Effector memory CD8-positive, alpha-beta T cell (primary cell): ENCODE results near the gene CAMKMT.

Experiments used
- ATAC-seq: fragments of 150-1000 bp; cut with Tn5 transposase; replicated peaks from 2 replicates; pipeline ENCODE4 v1.10.0; 2021; ENCODE audit warnings: mild to moderate bottlenecking, moderate library complexity
- DNase-seq, 3 experiments: peaks; one replicate each; pipeline ENCODE4 v3.0.0; 2021
- H3K27ac Mint-ChIP-seq, 2 donors: one replicate each; pipeline ENCODE4 v1.8.0; 2022; ENCODE audit warnings: mild to moderate bottlenecking in 2 of 2, mixed read lengths in 2 of 2, moderate library complexity in 2 of 2
- H3K27me3 Mint-ChIP-seq, 2 donors: one replicate each; pipeline ENCODE4 v1.8.0; 2022; ENCODE audit warnings: mixed read lengths in 2 of 2
- H3K36me3 Mint-ChIP-seq: one replicate; pipeline ENCODE4 v1.8.0; 2022; ENCODE audit warnings: mild to moderate bottlenecking, moderate library complexity, mixed read lengths; ENCODE audit not compliant: insufficient read depth
- H3K4me1 Mint-ChIP-seq, 2 donors: one replicate each; pipeline ENCODE4 v1.8.0; 2022; ENCODE audit warnings: low read depth in 2 of 2, mixed read lengths in 2 of 2
- H3K4me3 Mint-ChIP-seq, 2 donors: one replicate each; pipeline ENCODE4 v1.8.0; 2022; ENCODE audit warnings: mild to moderate bottlenecking in 2 of 2, mixed read lengths in 2 of 2, moderate library complexity in 2 of 2
- H3K9me3 Mint-ChIP-seq, 2 donors: one replicate each; pipeline ENCODE4 v1.8.0; 2022; ENCODE audit warnings: mixed read lengths in 2 of 2

Gene CAMKMT

DNA sequence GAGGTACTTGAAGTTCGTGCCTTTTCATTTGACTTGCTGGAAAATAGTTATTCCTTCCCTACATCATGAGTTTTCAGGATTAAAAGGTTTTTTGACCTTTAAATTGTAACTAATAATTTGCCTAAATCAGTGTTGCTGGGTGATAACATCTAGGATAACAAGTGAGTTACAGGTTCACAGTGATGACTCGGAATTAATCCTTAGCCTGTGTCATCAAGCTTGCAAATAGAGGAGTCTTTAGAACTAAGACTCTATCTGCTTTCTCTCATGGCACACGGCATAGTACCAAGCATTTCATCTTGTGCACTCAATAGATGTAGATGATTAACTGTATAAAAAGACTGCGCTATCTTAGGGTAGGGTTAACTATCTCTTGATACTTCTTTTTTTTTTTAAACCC is 79.5 kb downstream of the CAMKMT start:
- H3K9me3 Mint-ChIP-seq: no peaks in the 10 kb centered on the region
- H3K36me3 Mint-ChIP-seq: peaks cover 3% of the 10 kb centered on the region
- no peak overlapping the region for H3K27ac Mint-ChIP-seq
- no peak overlapping the region for H3K4me3 Mint-ChIP-seq
- DNase-seq (no peak), ATAC-seq (no peak)
- H3K4me1 Mint-ChIP-seq: peaks cover 1 to 6% of the 10 kb centered on the region in 2 donors
- H3K27me3 Mint-ChIP-seq: no peaks in the 10 kb centered on the region

- Mint-ChIP-seq H3K9me3 (no peaks in the 10 kb centered on the region), H3K4me3 (no peak overlapping the region), H3K27ac (no peak overlapping the region), H3K27me3 (no peaks in the 10 kb centered on the region), H3K36me3 (peaks cover 3% of the 10 kb centered on the region), H3K4me1 (peaks cover 1 to 6% of the 10 kb centered on the region in 2 donors)
- ATAC-seq: no peak
- DNase-seq: no peak
These were observed 80.3 kb downstream of the CAMKMT start for GRCh38 chr2:44442019-44442418.

DNA sequence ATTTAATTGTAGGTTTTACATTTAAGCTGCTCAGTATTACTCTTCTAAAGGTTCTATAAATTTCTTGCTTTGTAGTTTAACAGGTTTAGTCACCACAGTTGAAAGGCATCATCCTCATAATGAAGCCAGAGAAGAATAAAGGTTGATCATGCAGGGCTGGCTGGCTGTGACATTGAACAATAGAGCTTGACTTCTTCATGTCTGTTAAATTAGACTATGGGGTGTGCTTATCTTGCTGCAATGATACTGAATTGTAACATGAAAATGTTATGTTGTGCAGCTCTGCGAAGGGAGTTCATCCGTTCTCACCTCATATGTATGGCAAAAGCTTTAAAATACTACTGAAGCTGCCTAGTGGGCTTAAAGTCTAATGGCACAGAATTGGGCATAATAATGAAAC is 81.8 kb downstream of the CAMKMT start:
- Mint-ChIP-seq H3K36me3 (peaks cover 3% of the 10 kb centered on the region), H3K4me1 (peaks cover 1 to 6% of the 10 kb centered on the region in 2 donors), H3K27me3 (no peaks in the 10 kb centered on the region), H3K4me3 (no peak overlapping the region), H3K27ac (no peak overlapping the region), H3K9me3 (no peaks in the 10 kb centered on the region)
- ATAC-seq (no peak), DNase-seq (no peak)

DNA sequence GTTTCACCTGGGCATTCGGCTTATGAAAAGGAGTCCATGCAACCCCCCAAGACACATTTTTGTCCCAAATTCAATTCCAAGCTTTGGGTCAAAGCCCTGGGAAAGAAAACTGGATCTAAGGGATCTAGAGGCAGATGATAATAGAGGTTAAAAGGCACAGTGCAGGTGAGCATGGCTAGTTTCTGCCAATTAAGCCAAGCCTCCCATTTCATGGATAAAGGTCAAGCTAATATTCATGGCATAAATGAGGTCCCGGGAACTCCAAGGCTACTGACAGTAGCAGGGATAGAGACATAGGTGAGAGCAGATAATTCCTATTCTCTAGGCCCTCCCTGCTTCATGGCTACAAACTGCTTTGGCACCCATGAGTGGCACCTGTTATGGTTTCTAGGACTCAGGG is 83.1 kb downstream of the CAMKMT start:
- DNase-seq: no peak
- Mint-ChIP-seq H3K27me3 (no peaks in the 10 kb centered on the region), H3K4me1 (no peaks in the 10 kb centered on the region), H3K4me3 (no peak overlapping the region), H3K36me3 (peaks cover 3% of the 10 kb centered on the region), H3K9me3 (no peaks in the 10 kb centered on the region), H3K27ac (no peak overlapping the region)
- ATAC-seq: no peak

DNA sequence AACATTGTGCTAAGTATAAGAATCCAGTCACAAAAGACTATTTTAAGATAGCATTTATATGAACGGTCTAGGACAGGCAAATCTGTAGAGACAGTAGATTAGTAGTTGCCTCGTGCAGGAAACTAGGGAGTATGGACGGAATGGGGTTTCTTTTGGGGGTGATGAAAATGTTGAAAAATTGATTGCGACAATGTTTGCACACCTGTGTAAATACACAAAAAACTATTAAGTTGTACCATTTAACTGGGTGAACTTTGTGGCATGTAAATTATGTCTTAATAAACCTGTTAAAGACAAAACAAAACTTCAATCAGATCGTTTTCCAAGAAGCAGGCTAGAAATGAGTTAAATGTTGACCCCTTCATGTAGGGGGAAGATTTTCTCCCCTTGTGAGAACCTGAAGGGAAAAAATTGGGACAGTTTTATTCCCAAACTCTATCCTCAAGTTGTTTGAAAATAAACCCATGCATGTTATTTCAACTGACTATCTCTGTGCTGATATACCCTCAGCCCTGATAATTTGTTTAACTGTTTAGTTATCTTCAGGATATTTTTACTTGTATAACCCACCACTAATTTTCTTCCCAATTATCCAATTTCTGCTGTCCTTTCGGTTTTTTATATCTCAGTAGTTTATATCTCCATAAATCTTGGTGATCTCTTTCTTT is 87.2 kb downstream of the CAMKMT start:
- H3K36me3 Mint-ChIP-seq: peaks cover 3% of the 10 kb centered on the region
- no peak overlapping the region for H3K4me3 Mint-ChIP-seq
- H3K27me3 Mint-ChIP-seq: no peaks in the 10 kb centered on the region
- H3K4me1 Mint-ChIP-seq: no peaks in the 10 kb centered on the region
- ATAC-seq: no peak
- DNase-seq: no peak
- H3K27ac Mint-ChIP-seq: no peak overlapping the region
- H3K9me3 Mint-ChIP-seq: no peaks in the 10 kb centered on the region

DNA sequence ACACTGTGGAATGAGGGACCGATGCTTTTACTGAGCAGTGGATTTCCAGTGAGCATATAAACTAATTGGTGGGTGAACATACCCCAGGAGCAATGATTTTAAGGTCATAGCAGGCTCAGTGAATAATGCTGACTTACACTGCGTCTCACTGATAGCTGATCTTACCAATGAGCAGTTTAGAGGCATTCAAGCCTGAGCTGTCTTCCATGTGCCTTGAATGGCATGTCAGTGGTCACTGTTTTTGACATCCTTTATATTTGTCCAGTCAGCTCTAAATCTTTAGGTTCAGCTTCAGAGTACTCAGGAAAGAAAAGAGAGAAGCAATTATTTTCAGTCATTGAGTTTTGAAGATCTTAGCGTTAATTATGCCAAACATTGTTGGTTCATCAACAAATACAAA is 88.3 kb downstream of the CAMKMT start:
- ATAC-seq: no peak
- Mint-ChIP-seq H3K4me3 (no peak overlapping the region), H3K27ac (no peak overlapping the region), H3K9me3 (no peaks in the 10 kb centered on the region), H3K4me1 (no peaks in the 10 kb centered on the region), H3K27me3 (no peaks in the 10 kb centered on the region), H3K36me3 (peaks cover 3% of the 10 kb centered on the region)
- no peak for DNase-seq

DNA sequence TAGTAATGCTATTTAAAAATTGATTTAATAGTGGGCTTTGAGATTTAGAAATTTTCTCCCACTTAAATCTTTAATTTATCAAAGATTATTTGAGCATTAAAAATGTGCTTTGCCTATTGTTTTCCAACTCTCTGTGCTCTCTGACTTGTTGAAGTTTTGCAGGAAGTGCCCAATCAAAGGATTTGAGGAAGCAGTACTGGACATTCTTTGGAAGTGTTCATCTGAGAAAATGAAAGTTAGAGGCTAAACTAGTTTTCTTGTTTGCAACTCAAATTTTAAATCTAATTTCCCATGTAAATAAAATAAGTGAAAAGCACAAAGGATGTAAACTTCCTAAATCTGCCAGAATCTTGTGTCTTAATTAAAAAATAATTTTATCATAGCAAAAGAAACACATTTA is 89.1 kb downstream of the CAMKMT start:
- H3K27ac Mint-ChIP-seq: no peak overlapping the region
- H3K27me3 Mint-ChIP-seq: no peaks in the 10 kb centered on the region
- no peak for DNase-seq
- H3K4me3 Mint-ChIP-seq: no peak overlapping the region
- H3K4me1 Mint-ChIP-seq: no peaks in the 10 kb centered on the region
- no peak for ATAC-seq
- H3K36me3 Mint-ChIP-seq: no peaks in the 10 kb centered on the region
- no peaks in the 10 kb centered on the region for H3K9me3 Mint-ChIP-seq

- ATAC-seq: no peak
- H3K27ac Mint-ChIP-seq: no peak overlapping the region
- no peaks in the 10 kb centered on the region for H3K36me3 Mint-ChIP-seq
- H3K9me3 Mint-ChIP-seq: no peaks in the 10 kb centered on the region
- DNase-seq: no peak
- H3K4me1 Mint-ChIP-seq: no peaks in the 10 kb centered on the region
- no peaks in the 10 kb centered on the region for H3K27me3 Mint-ChIP-seq
- no peak overlapping the region for H3K4me3 Mint-ChIP-seq
These were observed 90.4 kb downstream of the CAMKMT start for GRCh38 chr2:44452069-44452583.

- Mint-ChIP-seq H3K4me3 (no peak overlapping the region), H3K27me3 (no peaks in the 10 kb centered on the region), H3K27ac (peak overlapping the region in 1 of 2 donors; percentile 20), H3K4me1 (no peaks in the 10 kb centered on the region), H3K9me3 (no peaks in the 10 kb centered on the region), H3K36me3 (no peaks in the 10 kb centered on the region)
- no peak for ATAC-seq
- DNase-seq: no peak
These were observed 91.5 kb downstream of the CAMKMT start for GRCh38 chr2:44453259-44453658.

DNA sequence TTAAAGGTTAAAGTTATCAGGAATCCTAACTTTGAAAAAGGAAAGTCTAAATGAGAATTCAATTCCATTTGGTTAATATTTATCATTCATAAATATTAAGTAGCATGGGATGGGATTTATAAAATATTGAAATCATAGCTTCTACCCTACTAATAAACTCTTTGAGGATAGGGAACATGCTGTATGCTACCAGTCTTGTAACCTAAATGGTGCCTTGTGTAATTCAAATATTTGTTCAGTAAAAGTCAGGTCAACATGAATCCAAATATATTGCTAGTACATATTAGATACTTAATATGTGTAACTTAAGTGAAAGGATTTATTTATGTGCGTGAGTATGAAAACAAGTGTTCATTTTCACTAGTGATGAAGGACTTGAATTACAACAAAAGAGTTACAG is 94.1 kb downstream of the CAMKMT start:
- H3K4me3 Mint-ChIP-seq: no peak overlapping the region
- H3K9me3 Mint-ChIP-seq: no peaks in the 10 kb centered on the region
- ATAC-seq (no peak), DNase-seq (no peak)
- no peaks in the 10 kb centered on the region for H3K36me3 Mint-ChIP-seq
- H3K27ac Mint-ChIP-seq: no peak overlapping the region
- H3K4me1 Mint-ChIP-seq: no peaks in the 10 kb centered on the region
- no peaks in the 10 kb centered on the region for H3K27me3 Mint-ChIP-seq

- no peaks in the 10 kb centered on the region for H3K36me3 Mint-ChIP-seq
- H3K4me1 Mint-ChIP-seq: no peaks in the 10 kb centered on the region
- DNase-seq: no peak
- no peak overlapping the region for H3K27ac Mint-ChIP-seq
- H3K4me3 Mint-ChIP-seq: no peak overlapping the region
- H3K27me3 Mint-ChIP-seq: no peaks in the 10 kb centered on the region
- ATAC-seq: no peak
- H3K9me3 Mint-ChIP-seq: no peaks in the 10 kb centered on the region
These were observed 95.2 kb downstream of the CAMKMT start for GRCh38 chr2:44456946-44457345.

- no peaks in the 10 kb centered on the region for H3K36me3 Mint-ChIP-seq
- H3K4me1 Mint-ChIP-seq: no peaks in the 10 kb centered on the region
- H3K27ac Mint-ChIP-seq: no peak overlapping the region
- DNase-seq: no peak
- peaks cover 9 to 18% of the 10 kb centered on the region in 2 donors for H3K9me3 Mint-ChIP-seq
- no peaks in the 10 kb centered on the region for H3K27me3 Mint-ChIP-seq
- ATAC-seq: no peak
- no peak overlapping the region for H3K4me3 Mint-ChIP-seq
These were observed 98.0 kb downstream of the CAMKMT start for GRCh38 chr2:44459739-44460138.

DNA sequence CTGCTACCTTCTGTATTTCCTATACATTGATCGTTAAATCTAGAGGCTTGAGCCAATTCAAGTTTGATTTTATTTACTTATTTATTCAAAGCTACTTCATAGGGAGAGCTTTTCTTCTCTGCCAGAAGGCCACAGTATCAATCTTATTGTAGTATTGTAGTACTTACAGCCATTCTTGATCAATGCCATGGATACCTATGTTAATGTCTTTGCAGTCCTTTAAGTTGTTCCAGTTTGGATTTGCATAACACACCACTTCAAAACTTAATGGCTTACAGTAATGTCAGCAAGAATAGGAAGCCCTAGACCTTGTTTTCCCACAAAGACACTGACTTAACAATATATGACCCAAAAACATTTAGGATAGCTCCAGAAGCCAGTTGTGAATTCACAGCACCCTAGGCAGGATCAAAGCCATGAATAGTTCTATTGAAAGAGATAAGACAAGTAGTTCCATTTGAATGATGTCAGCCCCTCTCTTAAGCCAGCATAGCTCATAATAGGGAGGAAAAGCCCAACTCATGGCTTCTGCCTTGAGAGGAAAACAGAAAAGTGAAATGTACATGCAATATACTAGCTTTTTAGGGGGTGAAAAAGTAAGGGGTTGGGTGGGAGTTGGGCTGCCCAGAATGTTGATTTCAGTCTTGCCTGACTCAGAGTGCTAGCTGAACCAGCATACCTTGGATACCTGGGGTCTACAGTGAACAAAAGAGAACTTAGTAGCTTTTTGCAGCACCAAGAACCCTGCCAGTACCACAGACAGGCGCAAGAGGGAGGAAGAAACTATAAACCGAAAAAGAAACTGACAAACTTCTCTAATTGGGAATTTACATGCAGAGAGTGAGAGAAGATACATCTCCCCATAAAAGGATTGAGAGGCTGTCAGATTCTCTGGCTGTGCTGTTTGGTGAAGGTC is 101.4 kb downstream of the CAMKMT start:
- Mint-ChIP-seq H3K4me1 (no peaks in the 10 kb centered on the region), H3K27me3 (no peaks in the 10 kb centered on the region), H3K9me3 (peaks cover 9 to 18% of the 10 kb centered on the region in 2 donors), H3K27ac (no peak overlapping the region), H3K36me3 (no peaks in the 10 kb centered on the region), H3K4me3 (no peak overlapping the region)
- DNase-seq: no peak
- ATAC-seq: no peak

- no peaks in the 10 kb centered on the region for H3K27me3 Mint-ChIP-seq
- H3K4me3 Mint-ChIP-seq: no peak overlapping the region
- no peak for ATAC-seq
These were observed 102.7 kb downstream of the CAMKMT start for GRCh38 chr2:44464437-44464836.

More at GRCh38 chr2:44464437-44464836, 102.7 kb downstream of the CAMKMT start:
- Mint-ChIP-seq H3K36me3 (no peaks in the 10 kb centered on the region), H3K4me1 (no peaks in the 10 kb centered on the region), H3K9me3 (peaks cover 9 to 18% of the 10 kb centered on the region in 2 donors), H3K27ac (no peak overlapping the region)
- DNase-seq: no peak
